ENCODE results near the gene FAM161B. TPM values are rescaled to one million over a fixed set of nuclear protein-coding genes. Genes with fewer than 3 reads are reported as not detected.

FAM161B gene
- total and polyA plus RNA-seq, 2 of the 8 experiments (the other 6 are each of a cell fraction or from before 2014, with no cell fraction given) = 0.14 to 0.32 TPM

DNA sequence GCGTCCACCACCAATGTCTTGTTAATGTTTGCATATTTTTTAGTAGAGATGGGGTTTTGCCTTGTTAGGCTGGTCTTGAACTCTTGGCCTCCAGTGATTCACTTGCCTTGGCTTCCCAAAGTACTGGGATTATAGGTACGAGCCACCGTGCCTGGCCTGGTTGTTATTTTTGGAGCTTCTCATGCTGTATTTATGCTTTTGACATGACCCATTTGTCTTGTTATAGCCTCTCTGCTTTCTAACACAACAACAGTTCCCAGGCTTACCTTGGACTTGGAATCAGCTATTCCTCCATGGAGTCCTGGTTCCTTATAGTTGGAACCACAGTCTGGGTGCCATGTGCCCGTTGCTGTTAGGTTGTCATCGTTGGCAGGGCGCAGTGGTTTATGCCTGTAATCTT, 33.6 kb downstream of the FAM161B start:
- H3K4me2 ChIP-seq (ENCODE audit: insufficient read depth in 1 of 2, low read depth in 2 of 2, low read length in 2 of 2) = no peak overlapping the region
- H2AFZ ChIP-seq (ENCODE audit: low read length) = no peak overlapping the region
- H3K27ac ChIP-seq (ENCODE audit: low read depth, low read length) = no peak overlapping the region
- H4K91ac ChIP-seq (replicated peaks; ENCODE audit: insufficient read length, low read length) = no peak overlapping the region
- H2BK20ac ChIP-seq (ENCODE audit: low read length) = no peak overlapping the region
- no peak overlapping the region for H3K14ac ChIP-seq (ENCODE audit: insufficient read length)
- no peak overlapping the region for H2AK5ac ChIP-seq (ENCODE audit: low read depth, low read length)
- no peak overlapping the region for H4K8ac ChIP-seq (ENCODE audit: extremely low read depth, insufficient read depth, low read length)
- H3K4me1 ChIP-seq (replicated peaks in 1 of 4; ENCODE audit: control insufficient read depth in 3 of 4, insufficient read depth in 4 of 4, low read length in 3 of 4) = no peaks in the 10 kb centered on the region
- H3K23ac ChIP-seq (ENCODE audit: insufficient read length) = no peak overlapping the region
- no peak overlapping the region for H3K56ac ChIP-seq (replicated peaks; ENCODE audit: insufficient read length, low read depth, low read length)
- no peaks in the 10 kb centered on the region for H3K23me2 ChIP-seq (ENCODE audit: low read depth, low read length)
- no peak overlapping the region for H4K5ac ChIP-seq (ENCODE audit: insufficient read length, low read depth, low read length)
- H2BK12ac ChIP-seq (ENCODE audit: low read depth, low read length) = no peak overlapping the region
- ChIA-PET CTCF (ENCODE audit: partially characterized antibody) (interaction anchor here (0.9 kb wide), 1 partner anchor 87 kb away, joined by 3 read pairs; no protein-coding TSS in a partner anchor), POLR2A (ENCODE audit: partially characterized antibody) (interaction anchor here (1.1 kb wide), 1 partner anchor 12 kb away, joined by 3 read pairs; no protein-coding TSS in a partner anchor)
- 92% methylated on average over 6 of the region's 6 CpGs; no CpG with 5 or more reads in 1 of the 2 experiments for WGBS, 2 experiments (ENCODE audit: extremely low coverage in 1 of 2, insufficient coverage in 1 of 2, insufficient read length in 1 of 2, insufficient replicate concordance in 2 of 2, low coverage in 1 of 2, low lambda C conversion rate in 2 of 2, missing lambda C conversion rate in 1 of 2)
- H2BK5ac ChIP-seq (ENCODE audit: low read depth, low read length) = no peak overlapping the region
- H3K27me3 ChIP-seq (replicated peaks in 1 of 4; ENCODE audit: control insufficient read depth in 3 of 4, extremely low read depth in 1 of 4, insufficient read depth in 3 of 4, low read length in 3 of 4) = no peaks in the 10 kb centered on the region
- no peaks in the 10 kb centered on the region for H3K79me1 ChIP-seq (ENCODE audit: low read depth, low read length)
- H3K4ac ChIP-seq (replicated peaks; ENCODE audit: insufficient read length, low read depth, low read length) = no peak overlapping the region
- H4K20me1 ChIP-seq (replicated peaks in 1 of 2; ENCODE audit: control insufficient read depth in 1 of 2, insufficient read depth in 2 of 2, low read length in 2 of 2) = peaks cover 0 to 3% of the 10 kb centered on the region in 2 experiments
- H3K9me3 ChIP-seq (ENCODE audit: insufficient read depth in 2 of 2, low read depth in 1 of 2, low read length in 1 of 2) = no peaks in the 10 kb centered on the region; a peak in 1 of 4 replicates
- H2BK120ac ChIP-seq (replicated peaks; ENCODE audit: low read depth, low read length) = no peak overlapping the region
- no peak overlapping the region for H3K4me3 ChIP-seq (ENCODE audit: extremely low read depth in 1 of 4, insufficient read depth in 2 of 4, low read depth in 3 of 4, low read length in 4 of 4)
- no peak for FAIRE-seq
- no peak for TF ChIP-seq MAFK (IDR thresholded peaks at IDR 0.05; ENCODE audit: low read depth, low read length)
- H3K9ac ChIP-seq (replicated peaks in 1 of 4; ENCODE audit: extremely low read depth in 1 of 4, low read depth in 3 of 4, low read length in 3 of 4) = no peak overlapping the region
- no peak for DNase-seq (ENCODE audit: low read depth in 1 of 2, low spot score in 2 of 2)
- H3K79me2 ChIP-seq (ENCODE audit: control insufficient read depth in 1 of 2, insufficient read depth in 2 of 2, low read length in 2 of 2) = no peaks in the 10 kb centered on the region
- H3K18ac ChIP-seq (ENCODE audit: extremely low read depth, low read length) = no peak overlapping the region
- H3K36me3 ChIP-seq (ENCODE audit: control insufficient read depth in 2 of 4, insufficient read depth in 4 of 4, low read length in 3 of 4) = peaks cover 4 to 17% (median 13%) of the 10 kb centered on the region in 4 experiments; a peak in 7 of 8 replicates
- no peak overlapping the region for H2BK15ac ChIP-seq (ENCODE audit: low read length)
